ENCODE measurements around the gene FSCN2. TPM values are rescaled to one million over a fixed set of nuclear protein-coding genes. Genes with fewer than 3 reads are reported as not detected.

Gene FSCN2
- polyA plus RNA-seq, 1 of the 3 experiments (the other 2 are of a cell fraction), result 2.1 TPM

DNA sequence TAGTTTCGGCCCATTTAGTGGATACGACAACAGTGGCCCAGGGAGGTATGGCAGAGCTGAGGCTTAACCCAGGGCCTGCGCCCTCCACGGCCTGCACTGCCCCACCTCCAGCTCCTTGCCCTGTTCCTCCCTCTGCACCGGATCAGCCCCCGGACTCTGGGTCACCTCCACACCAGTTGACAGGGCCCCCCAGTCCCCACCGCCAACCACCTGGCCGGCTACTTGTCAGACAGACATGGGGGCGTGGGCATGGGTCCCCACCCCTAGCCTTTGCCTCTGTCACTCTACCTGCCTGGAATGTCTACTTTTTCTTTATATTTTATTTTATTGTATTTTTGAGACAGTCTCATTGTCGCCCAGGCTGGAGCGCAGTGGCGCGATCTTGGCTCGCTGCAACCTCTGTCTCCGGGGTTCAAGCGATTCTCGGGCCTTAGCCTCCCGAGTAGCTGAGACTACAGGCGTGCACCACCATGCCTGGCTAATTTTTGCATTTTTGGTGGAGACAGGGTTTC, 12.6 kb upstream of the FSCN2 start (continued):
- no peak for TF ChIP-seq POLR2AphosphoS5 (IDR thresholded peaks at IDR 0.05; ENCODE audit: low read depth, low read length)

DNA sequence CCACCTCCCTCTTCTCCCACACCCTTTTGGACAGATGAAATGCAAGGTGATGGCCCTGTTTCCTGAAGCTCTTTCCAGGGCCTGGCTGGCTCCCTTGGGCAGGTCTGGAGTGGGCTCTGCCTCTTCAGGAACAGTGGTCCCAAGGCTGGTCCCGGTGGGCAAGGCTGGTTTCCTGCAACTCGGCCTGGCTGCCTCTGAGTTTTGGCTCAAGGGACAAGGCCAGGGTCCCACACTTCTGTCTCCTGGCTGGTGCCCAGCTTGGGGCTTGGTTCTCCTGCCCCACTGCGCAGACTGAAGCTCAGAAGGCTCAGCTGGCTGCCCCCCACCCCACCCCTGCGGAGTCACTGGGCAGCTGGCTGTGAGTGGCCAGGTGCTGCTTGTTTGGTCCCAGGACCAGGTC, 11.7 kb upstream of the FSCN2 start:
- Histone ChIP-seq H3K4me1 (ENCODE audit: control insufficient read depth in 1 of 2, insufficient read depth in 2 of 2, low read depth in 1 of 2, low read length in 1 of 2) (peaks cover 17 to 32% of the 10 kb centered on the region in 2 experiments; a peak in 3 of 4 replicates), H4K20me1 (ENCODE audit: insufficient read depth) (peaks cover 35% of the 10 kb centered on the region), H3K9me3 (no peaks in the 10 kb centered on the region), H2AFZ (ENCODE audit: low read depth) (no peak overlapping the region), H3F3A (replicated peaks; ENCODE audit: insufficient read depth) (peaks cover 45% of the 10 kb centered on the region), H3K27ac (ENCODE audit: low read depth in 2 of 2, low read length in 1 of 2) (peak overlapping the region in 1 of 2 experiments; percentile 88; a peak in 2 of 4 replicates), H3K36me3 (replicated peaks in 1 of 2; ENCODE audit: control insufficient read depth in 1 of 2, insufficient read depth in 2 of 2, low read length in 1 of 2) (peaks cover 7 to 11% of the 10 kb centered on the region in 2 experiments), H3K4me2 (peak overlapping the region; percentile 98), H3K79me2 (ENCODE audit: insufficient read depth) (peaks cover 89% of the 10 kb centered on the region), H3K27me3 (ENCODE audit: insufficient read depth) (no peaks in the 10 kb centered on the region), H3K9me2 (no peaks in the 10 kb centered on the region), H3K4me3 (ENCODE audit: low read depth in 2 of 2, low read length in 1 of 2) (peak overlapping the region; percentile 69 to 73; a peak in 3 of 4 replicates), H3K9ac (peak overlapping the region; percentile 84; the same call in 1 of the 2 replicates)
- DNase-seq, result no peak
- CTCF ChIA-PET, result interaction anchor here (0.6 to 1.3 kb wide), 2 partner anchors 144 to 965 kb away, joined by 3 to 4 read pairs; no protein-coding TSS in a partner anchor
- POLR2A ChIA-PET, result no interaction called here
- 77% methylated on average over 2 of the region's 4 CpGs for WGBS (ENCODE audit: low lambda C conversion rate)
- TF ChIP-seq, protein P1, sequence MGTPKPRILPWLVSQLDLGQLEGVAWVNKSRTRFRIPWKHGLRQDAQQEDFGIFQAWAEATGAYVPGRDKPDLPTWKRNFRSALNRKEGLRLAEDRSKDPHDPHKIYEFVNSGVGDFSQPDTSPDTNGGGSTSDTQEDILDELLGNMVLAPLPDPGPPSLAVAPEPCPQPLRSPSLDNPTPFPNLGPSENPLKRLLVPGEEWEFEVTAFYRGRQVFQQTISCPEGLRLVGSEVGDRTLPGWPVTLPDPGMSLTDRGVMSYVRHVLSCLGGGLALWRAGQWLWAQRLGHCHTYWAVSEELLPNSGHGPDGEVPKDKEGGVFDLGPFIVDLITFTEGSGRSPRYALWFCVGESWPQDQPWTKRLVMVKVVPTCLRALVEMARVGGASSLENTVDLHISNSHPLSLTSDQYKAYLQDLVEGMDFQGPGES (IDR thresholded peaks at IDR 0.05; ENCODE audit: low read depth, low read length), result no peak
- no peak for TF ChIP-seq RXRA (IDR thresholded peaks at IDR 0.05; ENCODE audit: borderline replicate concordance, low read depth)
- TF ChIP-seq FOSL2 (IDR thresholded peaks at IDR 0.05; ENCODE audit: borderline replicate concordance, low read depth), result no peak
- no peak for TF ChIP-seq MXI1 (IDR thresholded peaks at IDR 0.05; ENCODE audit: low read depth, low read length)
- TF ChIP-seq NRF1 (IDR thresholded peaks at IDR 0.05; ENCODE audit: low read depth, low read length), result no peak
- TF ChIP-seq, protein P2, sequence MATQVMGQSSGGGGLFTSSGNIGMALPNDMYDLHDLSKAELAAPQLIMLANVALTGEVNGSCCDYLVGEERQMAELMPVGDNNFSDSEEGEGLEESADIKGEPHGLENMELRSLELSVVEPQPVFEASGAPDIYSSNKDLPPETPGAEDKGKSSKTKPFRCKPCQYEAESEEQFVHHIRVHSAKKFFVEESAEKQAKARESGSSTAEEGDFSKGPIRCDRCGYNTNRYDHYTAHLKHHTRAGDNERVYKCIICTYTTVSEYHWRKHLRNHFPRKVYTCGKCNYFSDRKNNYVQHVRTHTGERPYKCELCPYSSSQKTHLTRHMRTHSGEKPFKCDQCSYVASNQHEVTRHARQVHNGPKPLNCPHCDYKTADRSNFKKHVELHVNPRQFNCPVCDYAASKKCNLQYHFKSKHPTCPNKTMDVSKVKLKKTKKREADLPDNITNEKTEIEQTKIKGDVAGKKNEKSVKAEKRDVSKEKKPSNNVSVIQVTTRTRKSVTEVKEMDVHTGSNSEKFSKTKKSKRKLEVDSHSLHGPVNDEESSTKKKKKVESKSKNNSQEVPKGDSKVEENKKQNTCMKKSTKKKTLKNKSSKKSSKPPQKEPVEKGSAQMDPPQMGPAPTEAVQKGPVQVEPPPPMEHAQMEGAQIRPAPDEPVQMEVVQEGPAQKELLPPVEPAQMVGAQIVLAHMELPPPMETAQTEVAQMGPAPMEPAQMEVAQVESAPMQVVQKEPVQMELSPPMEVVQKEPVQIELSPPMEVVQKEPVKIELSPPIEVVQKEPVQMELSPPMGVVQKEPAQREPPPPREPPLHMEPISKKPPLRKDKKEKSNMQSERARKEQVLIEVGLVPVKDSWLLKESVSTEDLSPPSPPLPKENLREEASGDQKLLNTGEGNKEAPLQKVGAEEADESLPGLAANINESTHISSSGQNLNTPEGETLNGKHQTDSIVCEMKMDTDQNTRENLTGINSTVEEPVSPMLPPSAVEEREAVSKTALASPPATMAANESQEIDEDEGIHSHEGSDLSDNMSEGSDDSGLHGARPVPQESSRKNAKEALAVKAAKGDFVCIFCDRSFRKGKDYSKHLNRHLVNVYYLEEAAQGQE (IDR thresholded peaks at IDR 0.05; ENCODE audit: low read depth, low read length), result no peak
- TF ChIP-seq, protein P3, sequence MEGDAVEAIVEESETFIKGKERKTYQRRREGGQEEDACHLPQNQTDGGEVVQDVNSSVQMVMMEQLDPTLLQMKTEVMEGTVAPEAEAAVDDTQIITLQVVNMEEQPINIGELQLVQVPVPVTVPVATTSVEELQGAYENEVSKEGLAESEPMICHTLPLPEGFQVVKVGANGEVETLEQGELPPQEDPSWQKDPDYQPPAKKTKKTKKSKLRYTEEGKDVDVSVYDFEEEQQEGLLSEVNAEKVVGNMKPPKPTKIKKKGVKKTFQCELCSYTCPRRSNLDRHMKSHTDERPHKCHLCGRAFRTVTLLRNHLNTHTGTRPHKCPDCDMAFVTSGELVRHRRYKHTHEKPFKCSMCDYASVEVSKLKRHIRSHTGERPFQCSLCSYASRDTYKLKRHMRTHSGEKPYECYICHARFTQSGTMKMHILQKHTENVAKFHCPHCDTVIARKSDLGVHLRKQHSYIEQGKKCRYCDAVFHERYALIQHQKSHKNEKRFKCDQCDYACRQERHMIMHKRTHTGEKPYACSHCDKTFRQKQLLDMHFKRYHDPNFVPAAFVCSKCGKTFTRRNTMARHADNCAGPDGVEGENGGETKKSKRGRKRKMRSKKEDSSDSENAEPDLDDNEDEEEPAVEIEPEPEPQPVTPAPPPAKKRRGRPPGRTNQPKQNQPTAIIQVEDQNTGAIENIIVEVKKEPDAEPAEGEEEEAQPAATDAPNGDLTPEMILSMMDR (IDR thresholded peaks at IDR 0.05), result no peak
- no peak for TF ChIP-seq TEAD4 (IDR thresholded peaks at IDR 0.05; ENCODE audit: borderline replicate concordance, insufficient read depth)
- no peak for TF ChIP-seq RCOR1 (IDR thresholded peaks at IDR 0.05; ENCODE audit: low read length)
- TF ChIP-seq TCF12 (IDR thresholded peaks at IDR 0.05), result no peak
- TF ChIP-seq RFX5 (IDR thresholded peaks at IDR 0.05; ENCODE audit: low read length), result no peak
- TF ChIP-seq, protein P4, sequence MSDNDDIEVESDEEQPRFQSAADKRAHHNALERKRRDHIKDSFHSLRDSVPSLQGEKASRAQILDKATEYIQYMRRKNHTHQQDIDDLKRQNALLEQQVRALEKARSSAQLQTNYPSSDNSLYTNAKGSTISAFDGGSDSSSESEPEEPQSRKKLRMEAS (IDR thresholded peaks at IDR 0.05; ENCODE audit: low read depth), result no peak
- no peak for TF ChIP-seq GABPA (IDR thresholded peaks at IDR 0.05; ENCODE audit: low read depth)
- TF ChIP-seq GATA2 (CRISPR knock-in tag; IDR thresholded peaks at IDR 0.05), result no peak

Measured in SK-N-SH (cell line).